ENCODE measurements around the gene PTAFR.

Gene PTAFR

DNA sequence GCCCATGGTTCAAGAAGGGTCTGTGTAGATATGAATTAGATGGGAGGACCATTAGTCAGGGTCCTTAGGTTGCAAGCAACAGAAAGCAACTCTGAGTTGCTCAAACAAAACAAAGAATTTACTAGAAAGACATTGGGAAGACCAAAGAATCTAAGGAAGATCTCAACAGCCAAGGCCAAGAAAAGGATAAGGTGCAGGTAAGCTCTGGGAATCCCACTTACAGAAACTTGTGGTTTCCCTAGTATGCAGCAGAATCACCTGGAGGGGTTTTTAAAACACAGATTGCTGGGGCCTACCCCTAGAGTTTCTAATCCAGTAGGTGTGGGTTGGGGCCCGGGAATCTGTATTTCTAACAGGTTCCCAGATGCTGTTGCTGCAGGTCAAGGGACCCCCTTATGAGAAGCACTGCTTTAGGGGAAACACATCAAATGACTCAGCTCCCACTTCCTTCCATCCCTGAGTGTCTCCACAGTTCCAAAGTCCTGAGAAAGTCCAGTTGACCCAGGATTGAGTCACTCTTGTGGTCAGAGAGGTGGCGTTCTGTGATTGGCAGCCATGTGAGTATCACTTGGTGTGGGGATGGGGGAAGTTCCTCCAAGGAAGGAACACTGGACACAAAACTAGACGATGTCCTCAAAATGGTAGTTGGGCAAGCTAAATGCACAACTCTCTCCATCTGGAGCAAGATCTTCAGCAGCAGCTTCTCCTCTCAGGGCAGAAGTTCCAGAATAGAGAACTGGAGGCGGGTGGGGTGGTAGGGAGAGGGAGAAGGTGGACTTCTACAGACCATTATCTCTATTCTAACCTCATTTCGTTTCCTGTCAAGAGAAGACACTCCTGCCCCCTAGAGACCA, 63.9 kb downstream of the PTAFR start:
- Histone ChIP-seq H3K36me3 (ENCODE audit: insufficient read depth, low read length) (no peaks in the 10 kb centered on the region), H3K4me3 (ENCODE audit: low read length) (no peak overlapping the region), H2AFZ (ENCODE audit: low read depth, low read length) (no peak overlapping the region), H3K4me1 (ENCODE audit: insufficient read depth, low read length) (no peaks in the 10 kb centered on the region), H3K27me3 (ENCODE audit: insufficient read depth, low read length) (no peaks in the 10 kb centered on the region), H3K9me3 (ENCODE audit: low read length) (no peaks in the 10 kb centered on the region)

DNA sequence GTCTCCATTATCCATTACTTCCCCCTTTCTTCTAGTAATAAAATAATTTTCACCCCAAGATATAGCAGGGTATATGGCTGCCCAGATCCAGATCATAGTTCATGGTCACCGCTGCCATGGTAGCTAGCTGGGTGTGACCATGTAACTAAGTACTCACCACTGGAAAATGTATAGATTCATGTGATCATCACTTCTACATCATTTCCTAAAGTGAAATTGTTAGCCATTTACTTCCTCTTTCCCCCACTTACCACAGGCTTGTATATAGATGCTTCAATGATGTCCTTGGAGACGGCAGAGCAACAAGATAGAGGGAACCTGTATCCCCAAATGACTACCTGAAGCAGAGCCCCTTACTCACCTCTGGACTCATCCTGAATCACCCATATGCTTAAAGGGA, 65.3 kb downstream of the PTAFR start:
- Histone ChIP-seq H2AFZ (ENCODE audit: low read depth, low read length) (no peak overlapping the region), H3K27me3 (ENCODE audit: insufficient read depth, low read length) (no peaks in the 10 kb centered on the region), H3K4me1 (ENCODE audit: insufficient read depth, low read length) (no peaks in the 10 kb centered on the region), H3K36me3 (ENCODE audit: insufficient read depth, low read length) (no peaks in the 10 kb centered on the region), H3K4me3 (ENCODE audit: low read length) (no peak overlapping the region), H3K9me3 (ENCODE audit: low read length) (no peaks in the 10 kb centered on the region)

DNA sequence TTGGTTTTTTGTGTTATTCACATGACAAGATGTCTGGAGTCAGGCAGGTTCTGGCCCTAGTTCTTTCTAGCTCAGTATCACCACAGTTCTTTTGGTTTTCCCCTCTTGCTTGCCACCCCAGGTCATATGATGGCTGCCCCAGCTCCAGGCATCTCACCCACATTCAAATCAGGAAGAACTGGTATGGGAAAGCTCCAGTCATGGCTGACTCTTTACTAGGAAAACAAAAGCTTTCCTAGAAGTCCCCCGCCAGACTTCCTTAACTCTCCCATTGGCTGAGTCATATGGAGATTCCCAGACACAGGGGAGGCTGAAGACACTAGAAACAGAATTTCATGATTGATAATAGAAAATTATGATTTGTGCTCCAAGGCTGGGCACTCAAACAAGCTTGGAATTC, 65.9 kb downstream of the PTAFR start:
- Histone ChIP-seq H2AFZ (ENCODE audit: low read depth, low read length) (no peak overlapping the region), H3K4me1 (ENCODE audit: insufficient read depth, low read length) (no peaks in the 10 kb centered on the region), H3K36me3 (ENCODE audit: insufficient read depth, low read length) (no peaks in the 10 kb centered on the region), H3K9me3 (ENCODE audit: low read length) (no peaks in the 10 kb centered on the region), H3K4me3 (ENCODE audit: low read length) (no peak overlapping the region), H3K27me3 (ENCODE audit: insufficient read depth, low read length) (no peaks in the 10 kb centered on the region)

DNA sequence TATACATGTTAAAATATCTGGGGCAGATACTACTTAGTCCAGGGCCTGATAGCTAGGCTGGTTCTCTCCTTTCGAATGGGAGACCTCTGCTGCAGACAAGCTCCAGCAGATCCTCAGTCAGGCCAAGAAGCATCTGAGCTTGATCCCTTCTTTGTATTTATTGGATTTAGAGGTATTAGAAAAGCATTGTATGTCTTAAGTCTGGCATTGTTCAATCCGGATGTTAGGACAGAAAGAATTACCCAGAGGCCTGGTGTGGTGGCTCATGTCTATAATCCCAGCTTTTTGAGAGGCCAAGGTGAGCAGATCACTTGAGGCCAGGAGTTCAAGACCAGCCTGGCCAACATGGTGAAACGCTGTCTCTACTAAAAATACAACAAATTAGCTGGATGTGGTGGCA, 66.9 kb downstream of the PTAFR start:
- Histone ChIP-seq H3K27me3 (ENCODE audit: insufficient read depth, low read length) (no peaks in the 10 kb centered on the region), H3K36me3 (ENCODE audit: insufficient read depth, low read length) (no peaks in the 10 kb centered on the region), H3K4me3 (ENCODE audit: low read length) (no peak overlapping the region), H3K9me3 (ENCODE audit: low read length) (no peaks in the 10 kb centered on the region), H2AFZ (ENCODE audit: low read depth, low read length) (no peak overlapping the region), H3K4me1 (ENCODE audit: insufficient read depth, low read length) (no peaks in the 10 kb centered on the region)

DNA sequence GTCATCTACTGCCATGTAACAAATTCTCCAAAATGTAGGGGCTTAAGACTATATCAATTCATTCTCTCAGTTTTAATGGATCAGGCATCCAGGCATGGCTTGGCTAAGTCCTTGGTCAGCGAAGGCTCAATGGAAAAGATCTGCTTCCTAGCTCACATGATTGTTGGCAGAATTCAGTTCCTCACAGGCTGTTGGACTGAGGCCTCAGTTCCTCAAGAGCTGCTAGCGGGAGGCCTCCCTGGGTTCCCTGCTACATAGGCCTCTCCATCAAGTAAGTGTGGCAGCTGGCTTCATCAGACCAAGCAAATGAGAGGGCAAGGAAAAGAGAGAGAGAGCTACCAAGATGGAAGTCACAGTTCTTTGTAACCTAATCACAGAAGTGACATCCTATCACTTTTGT, 68.5 kb downstream of the PTAFR start:
- Histone ChIP-seq H3K4me3 (ENCODE audit: low read length) (no peak overlapping the region), H3K36me3 (ENCODE audit: insufficient read depth, low read length) (no peaks in the 10 kb centered on the region), H2AFZ (ENCODE audit: low read depth, low read length) (no peak overlapping the region), H3K9me3 (ENCODE audit: low read length) (no peaks in the 10 kb centered on the region), H3K4me1 (ENCODE audit: insufficient read depth, low read length) (no peaks in the 10 kb centered on the region), H3K27me3 (ENCODE audit: insufficient read depth, low read length) (no peaks in the 10 kb centered on the region)

DNA sequence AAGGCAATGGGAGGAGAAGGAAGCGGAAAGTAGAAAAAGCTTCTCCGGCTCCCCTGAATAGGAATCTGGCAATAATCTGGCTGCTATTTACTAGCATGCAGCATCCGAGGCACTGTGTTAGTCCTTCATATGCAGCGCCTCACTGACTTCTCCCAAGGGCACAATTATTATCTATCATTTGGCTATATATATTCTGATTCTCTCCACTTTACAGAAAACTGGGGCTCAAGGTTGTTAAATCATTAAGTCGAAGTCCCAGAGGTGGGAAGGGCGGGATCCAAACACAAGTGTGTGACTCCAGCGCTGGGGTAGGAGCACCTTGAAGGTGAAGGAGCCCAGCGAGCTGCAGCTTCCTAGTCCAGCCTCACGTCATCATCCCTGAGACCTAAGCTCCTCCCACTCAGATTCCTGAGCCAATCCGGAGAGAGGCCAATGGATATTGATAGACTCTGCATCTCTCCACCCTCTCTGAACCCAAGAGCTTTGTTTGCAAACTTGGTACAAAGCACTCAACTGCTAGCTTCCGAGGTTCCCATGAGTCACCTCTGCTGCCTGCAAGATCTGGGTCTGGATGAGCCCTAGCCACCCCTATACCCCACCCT, 71.5 kb downstream of the PTAFR start:
- Histone ChIP-seq H3K4me1 (ENCODE audit: insufficient read depth, low read length) (no peaks in the 10 kb centered on the region), H3K4me3 (ENCODE audit: low read length) (no peak overlapping the region), H3K36me3 (ENCODE audit: insufficient read depth, low read length) (no peaks in the 10 kb centered on the region), H3K9me3 (ENCODE audit: low read length) (no peaks in the 10 kb centered on the region), H3K27me3 (ENCODE audit: insufficient read depth, low read length) (no peaks in the 10 kb centered on the region), H2AFZ (ENCODE audit: low read depth, low read length) (peak overlapping the region; percentile 83)

DNA sequence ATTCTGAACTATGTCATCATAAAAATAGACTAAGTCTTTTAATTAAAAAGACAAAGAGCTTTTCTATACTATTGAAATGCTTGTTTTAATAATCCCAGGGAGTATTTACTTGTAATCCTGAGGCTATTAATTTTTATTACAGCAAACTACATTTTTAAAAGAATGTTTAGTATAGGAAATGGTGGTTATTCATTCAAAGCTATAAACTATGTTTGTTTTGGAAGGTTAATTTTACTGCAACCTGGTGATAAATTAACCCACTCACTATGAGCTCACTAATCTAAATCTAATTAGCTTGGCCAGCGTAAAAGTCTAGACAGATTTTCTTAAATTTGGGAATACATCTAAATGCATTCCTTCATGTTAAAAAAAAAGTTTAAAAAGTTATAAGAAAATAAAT, 74.3 kb downstream of the PTAFR start:
- Histone ChIP-seq H3K36me3 (ENCODE audit: insufficient read depth, low read length) (no peaks in the 10 kb centered on the region), H3K4me3 (ENCODE audit: low read length) (no peak overlapping the region), H3K27me3 (ENCODE audit: insufficient read depth, low read length) (no peaks in the 10 kb centered on the region), H3K9me3 (ENCODE audit: low read length) (no peaks in the 10 kb centered on the region), H2AFZ (ENCODE audit: low read depth, low read length) (no peak overlapping the region), H3K4me1 (ENCODE audit: insufficient read depth, low read length) (no peaks in the 10 kb centered on the region)

DNA sequence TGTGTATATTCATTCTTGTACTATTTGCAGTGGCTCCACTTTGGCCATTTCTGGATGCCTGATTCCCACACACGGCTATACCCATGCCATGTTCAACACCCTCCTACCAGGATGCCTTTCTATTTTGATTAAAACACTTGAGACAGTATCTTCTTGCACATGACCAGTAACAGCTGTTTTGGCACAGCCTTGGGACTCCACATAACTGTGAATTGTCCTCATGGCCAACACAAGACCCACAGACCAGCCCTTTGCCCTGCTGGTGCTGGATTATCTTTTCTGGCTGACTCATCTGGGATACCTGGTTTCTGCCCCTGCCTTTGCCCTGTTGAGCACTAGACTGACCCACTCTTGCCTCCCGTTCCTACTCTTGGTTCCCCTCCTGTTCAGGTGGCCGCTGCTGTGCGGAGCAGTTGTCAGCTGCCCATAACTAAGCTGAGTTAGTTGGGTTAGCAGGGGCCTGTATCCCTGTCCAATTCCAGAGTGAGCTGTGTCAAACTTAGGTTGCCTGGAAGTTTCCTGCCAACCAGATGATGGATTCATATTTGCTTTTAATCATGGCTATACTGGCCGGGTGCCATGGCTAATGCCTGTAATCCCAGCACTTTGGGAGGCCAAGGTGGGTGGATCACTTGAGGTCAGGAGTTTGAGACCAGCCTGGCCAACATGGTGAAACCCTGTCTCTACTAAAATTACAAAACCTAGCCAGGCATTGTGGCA, 77.3 kb downstream of the PTAFR start:
- H2AFZ ChIP-seq (ENCODE audit: low read depth, low read length) = no peak overlapping the region

More for the DNA sequence above, 77.3 kb downstream of the PTAFR start:
- Histone ChIP-seq H3K9me3 (ENCODE audit: low read length) (no peaks in the 10 kb centered on the region), H3K4me3 (ENCODE audit: low read length) (no peak overlapping the region), H3K4me1 (ENCODE audit: insufficient read depth, low read length) (no peaks in the 10 kb centered on the region), H3K36me3 (ENCODE audit: insufficient read depth, low read length) (no peaks in the 10 kb centered on the region), H3K27me3 (ENCODE audit: insufficient read depth, low read length) (no peaks in the 10 kb centered on the region)

Measured in neuron (in vitro differentiated cells).